Measurements from ENCODE around the gene NT5C3A. TPM values are rescaled to one million over a fixed set of nuclear protein-coding genes. Genes with fewer than 3 reads are reported as not detected.

The NT5C3A gene
- total RNA-seq, 4 donors from 2014 or later = 18.8 to 32.9 (median 24.6) TPM

DNA sequence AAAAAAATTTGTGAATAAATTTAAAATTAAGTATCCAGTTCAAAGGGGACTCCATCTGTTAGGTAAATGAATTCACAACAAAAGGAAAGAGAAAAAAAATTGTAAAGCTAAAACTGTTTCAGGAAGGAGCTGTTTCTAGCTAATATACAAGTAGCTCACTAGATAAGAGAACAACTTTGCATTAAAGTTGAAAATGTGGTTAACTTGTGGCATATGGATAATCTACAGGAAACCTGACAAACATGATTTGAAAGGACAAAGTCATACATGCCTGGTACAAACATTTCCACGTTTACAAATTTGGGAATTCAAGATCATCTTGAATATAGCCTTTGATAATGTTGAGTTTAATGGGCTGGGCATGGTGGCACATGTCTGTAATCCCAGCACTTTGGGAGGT lies 8.9 kb downstream of the NT5C3A start:
- DNase-seq (ENCODE audit: low spot score) (no peak), ATAC-seq (ENCODE audit: low FRiP score) (no peak)
- TF ChIP-seq, protein P1, sequence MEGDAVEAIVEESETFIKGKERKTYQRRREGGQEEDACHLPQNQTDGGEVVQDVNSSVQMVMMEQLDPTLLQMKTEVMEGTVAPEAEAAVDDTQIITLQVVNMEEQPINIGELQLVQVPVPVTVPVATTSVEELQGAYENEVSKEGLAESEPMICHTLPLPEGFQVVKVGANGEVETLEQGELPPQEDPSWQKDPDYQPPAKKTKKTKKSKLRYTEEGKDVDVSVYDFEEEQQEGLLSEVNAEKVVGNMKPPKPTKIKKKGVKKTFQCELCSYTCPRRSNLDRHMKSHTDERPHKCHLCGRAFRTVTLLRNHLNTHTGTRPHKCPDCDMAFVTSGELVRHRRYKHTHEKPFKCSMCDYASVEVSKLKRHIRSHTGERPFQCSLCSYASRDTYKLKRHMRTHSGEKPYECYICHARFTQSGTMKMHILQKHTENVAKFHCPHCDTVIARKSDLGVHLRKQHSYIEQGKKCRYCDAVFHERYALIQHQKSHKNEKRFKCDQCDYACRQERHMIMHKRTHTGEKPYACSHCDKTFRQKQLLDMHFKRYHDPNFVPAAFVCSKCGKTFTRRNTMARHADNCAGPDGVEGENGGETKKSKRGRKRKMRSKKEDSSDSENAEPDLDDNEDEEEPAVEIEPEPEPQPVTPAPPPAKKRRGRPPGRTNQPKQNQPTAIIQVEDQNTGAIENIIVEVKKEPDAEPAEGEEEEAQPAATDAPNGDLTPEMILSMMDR (IDR thresholded peaks at IDR 0.05) = no peak

DNA sequence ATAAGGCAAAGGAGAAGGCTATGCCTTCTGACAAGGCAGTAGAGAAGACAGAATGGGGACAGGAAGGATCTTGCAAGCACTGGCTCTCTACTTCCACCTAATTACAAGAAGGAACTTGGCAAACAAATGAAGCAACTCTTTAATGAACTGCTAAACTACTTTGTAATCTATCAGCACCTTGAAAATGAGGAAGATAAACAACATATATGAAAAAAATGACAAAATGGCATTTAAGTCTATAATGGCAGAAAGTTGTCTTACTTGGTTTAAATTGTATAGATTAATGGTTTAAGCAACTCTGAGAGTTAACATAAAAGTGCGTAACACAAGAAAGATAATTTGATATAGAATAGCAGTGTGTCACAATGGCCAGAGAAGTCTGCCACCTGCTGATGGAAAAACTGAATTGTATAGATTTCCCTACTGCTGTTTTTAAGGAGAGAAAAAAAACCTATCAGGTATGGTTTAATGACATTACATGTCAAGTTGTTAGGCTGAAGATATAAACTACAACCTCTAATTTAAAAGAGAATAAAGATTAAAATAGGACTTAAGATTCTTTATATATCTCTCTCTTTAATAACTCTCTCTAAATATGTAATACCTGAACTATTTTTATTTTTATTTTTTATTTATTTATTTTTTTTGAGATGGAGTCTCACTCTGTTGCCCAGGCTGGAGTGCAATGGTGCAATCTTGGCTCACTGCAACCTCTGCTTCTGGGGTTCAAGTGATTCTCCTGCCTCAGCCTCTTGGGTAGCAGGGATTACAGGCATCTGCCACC lies 11.8 kb downstream of the NT5C3A start:
- TF ChIP-seq, protein P1 (IDR thresholded peaks at IDR 0.05) = no peak
- DNase-seq (ENCODE audit: low spot score) = no peak
- no peak for ATAC-seq (ENCODE audit: low FRiP score)

DNA sequence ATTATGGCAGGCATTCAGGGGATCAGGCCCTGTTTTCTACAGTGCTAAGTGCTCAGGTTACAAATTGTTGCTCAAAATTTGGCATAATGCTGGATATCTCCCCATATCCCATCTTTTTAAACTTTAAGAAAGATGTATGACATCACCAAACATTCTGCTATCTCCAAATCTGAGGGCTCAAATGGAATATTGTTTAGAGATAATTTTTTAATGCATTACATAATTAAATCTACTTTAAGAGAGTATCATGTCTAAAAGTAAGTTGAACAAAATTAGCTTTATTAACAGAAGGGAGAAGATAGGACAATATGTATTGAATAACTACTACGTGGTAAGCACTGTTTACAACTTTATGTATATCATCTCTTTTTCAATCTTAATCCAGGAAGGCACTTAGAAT lies 13.9 kb downstream of the NT5C3A start:
- ATAC-seq (ENCODE audit: low FRiP score) = no peak
- TF ChIP-seq, protein P1 (IDR thresholded peaks at IDR 0.05) = no peak

DNA sequence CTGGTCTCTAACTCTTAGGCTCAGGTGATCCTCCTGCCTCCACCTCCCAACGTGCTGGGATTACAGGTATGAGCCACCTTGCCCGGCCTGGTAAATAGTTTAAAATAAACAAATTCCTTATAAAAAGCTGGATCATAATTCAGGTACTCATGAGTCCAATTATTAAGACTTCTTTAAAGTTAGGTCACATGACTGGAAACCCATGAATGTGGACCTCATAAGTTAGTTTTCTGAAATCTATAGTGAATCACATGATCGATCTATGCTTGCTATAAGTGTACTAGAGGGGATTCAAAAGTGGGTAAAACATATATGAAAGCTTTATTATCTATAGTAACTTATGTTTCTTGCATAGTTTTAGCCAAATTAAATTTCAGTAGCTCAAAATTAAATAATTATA lies 14.3 kb downstream of the NT5C3A start:
- no peak for DNase-seq (ENCODE audit: low spot score)
- TF ChIP-seq, protein P1 (IDR thresholded peaks at IDR 0.05) = no peak
- ATAC-seq (ENCODE audit: low FRiP score) = no peak

More for the DNA sequence above, 13.9 kb downstream of the NT5C3A start:
- no peak for DNase-seq (ENCODE audit: low spot score)

DNA sequence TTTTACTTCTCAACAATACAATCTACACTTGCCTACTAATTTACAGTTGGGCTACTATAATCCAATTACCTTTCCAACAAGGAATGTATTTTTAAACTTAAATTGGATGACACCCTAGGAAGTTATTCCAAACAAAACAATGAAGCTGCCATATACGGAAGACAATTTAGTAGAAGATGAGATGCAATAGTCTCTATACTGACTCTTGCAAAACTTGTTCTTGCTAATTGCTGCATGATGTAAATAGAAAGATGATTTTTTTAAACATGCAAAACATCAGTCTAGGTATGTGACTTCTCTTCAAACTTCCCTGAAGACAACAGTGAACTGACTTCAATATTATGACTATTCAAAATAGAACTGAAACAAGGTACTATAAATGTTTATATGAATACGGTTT lies 17.6 kb downstream of the NT5C3A start:
- ATAC-seq (ENCODE audit: low FRiP score) (no peak), DNase-seq (ENCODE audit: low spot score) (no peak)
- TF ChIP-seq, protein P1 (IDR thresholded peaks at IDR 0.05) = no peak

DNA sequence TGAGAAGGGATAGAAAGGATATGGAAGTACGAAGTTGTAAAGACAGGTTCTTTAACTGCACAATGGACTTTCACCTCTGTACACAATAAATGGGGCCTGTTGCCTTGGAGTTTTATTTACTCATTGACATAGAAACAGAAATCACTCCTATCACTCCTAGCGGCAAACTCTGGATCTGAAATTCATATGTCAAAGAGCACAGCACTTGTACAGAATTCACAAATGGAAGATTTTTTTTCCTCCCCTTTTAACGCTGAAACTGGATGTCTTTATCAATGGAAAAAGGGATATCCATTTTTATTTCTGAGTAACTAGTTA lies 18.2 kb downstream of the NT5C3A start:
- ATAC-seq (ENCODE audit: low FRiP score) = no peak
- DNase-seq (ENCODE audit: low spot score) = no peak
- TF ChIP-seq, protein P1 (IDR thresholded peaks at IDR 0.05) = no peak
